NCI-H2029 (cell line): ENCODE results near the gene PLCXD1.
"Not testable (repeated sequence)": the region's sequence is repeated elsewhere in the genome, so short reads cannot be mapped to it uniquely, and the experiment has no call there.

Experiments used
- DNase-seq: peaks from one replicate; lab custom pipeline; 2025; lab: John Stamatoyannopoulos, UW

The PLCXD1 gene

GRCh38 chrX:351324-351641, 70.1 kb downstream of the PLCXD1 start:
- DNase-seq = not testable (repeated sequence)

DNA sequence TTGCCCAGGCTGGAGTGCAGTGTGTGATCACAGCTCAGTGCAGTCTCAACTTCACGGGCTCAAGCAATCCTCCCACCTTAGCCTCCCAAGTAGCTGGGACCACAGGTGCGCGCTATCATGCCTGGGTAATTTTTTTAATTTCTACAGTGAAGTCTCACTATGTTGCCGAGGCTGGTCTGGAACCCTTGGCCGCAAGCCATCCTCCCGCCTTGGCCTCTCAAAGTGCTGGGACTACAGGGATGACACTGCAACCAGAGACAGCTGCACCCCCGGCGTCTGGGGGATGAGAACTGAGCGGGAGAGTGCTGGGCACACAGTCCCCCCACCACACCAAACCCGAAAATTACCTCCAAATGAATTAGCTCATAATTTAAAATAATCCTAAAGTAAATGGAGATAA, 70.6 kb downstream of the PLCXD1 start:
- no peak for DNase-seq

- DNase-seq = no peak
Measured at GRCh38 chrX:352181-352580, 71.0 kb downstream of the PLCXD1 start.

GRCh38 chrX:352582-353314, 71.6 kb downstream of the PLCXD1 start:
- DNase-seq = no peak
